Upper lobe of left lung (tissue), 6 donors: ENCODE data around the gene ZNF318. TPM values are rescaled to one million over a fixed set of nuclear protein-coding genes. Genes with fewer than 3 reads are reported as not detected.
A peak's percentile ranks its signal among the peaks of the same experiment; 100 is the strongest.
"Not testable (repeated sequence)": the region's sequence is repeated elsewhere in the genome, so short reads cannot be mapped to it uniquely, and the experiment has no call there.

Experiments used
- ATAC-seq, 2 donors: fragments of 200-7000 bp; cut with Tn5 transposase; one replicate each; pipeline ENCODE4 v1.9.1; 2022; ENCODE audit warnings: mild to moderate bottlenecking in 2 of 2, moderate library complexity in 2 of 2; ENCODE audit not compliant: low FRiP score in 2 of 2
- DNase-seq, 2 donors: peaks; one replicate each; pipeline ENCODE4 v3.0.0-alpha.2; 2019 to 2020
- H3K27ac ChIP-seq, 4 donors: fragments of 200-600 bp; sonication (generic); one replicate each; pipeline ENCODE4 v1.5.1; 2016 to 2019
- H3K27me3 ChIP-seq, 4 donors: fragments of 200-600 bp; sonication (generic); one replicate each; pipeline ENCODE4 v1.5.1; 2017 to 2019
- H3K36me3 ChIP-seq, 4 donors: fragments of 200-600 bp; sonication (generic); one replicate each; pipeline ENCODE4 v1.5.1; 2016 to 2019
- H3K4me1 ChIP-seq, 4 donors: fragments of 200-600 bp; sonication (generic); one replicate each; pipeline ENCODE4 v1.5.1; 2018 to 2019
- H3K4me3 ChIP-seq, 4 donors: fragments of 200-600 bp; sonication (generic); one replicate each; pipeline ENCODE4 v1.5.1; 2017 to 2019; ENCODE audit warnings: mild to moderate bottlenecking in 2 of 4, moderate library complexity in 1 of 4
- H3K9me3 ChIP-seq, 4 donors: fragments of 200-600 bp; sonication (generic); one replicate each; pipeline ENCODE4 v1.5.1; 2018 to 2019
- EP300 ChIP-seq, 4 donors: sonication (generic); formaldehyde crosslinking; IDR thresholded peaks; one replicate each; pipeline ENCODE4 v1.5.1; 2017; ENCODE audit warnings: antibody characterized with exemption in 4 of 4, control low read depth in 2 of 4
- POLR2A ChIP-seq, 4 donors: fragments of 450-650 bp; IDR thresholded peaks; one replicate each; pipeline ENCODE4 v1.5.1; 2016 to 2017; ENCODE audit warnings: antibody characterized with exemption in 4 of 4, mild to moderate bottlenecking in 2 of 4
- POLR2AphosphoS5 ChIP-seq, 2 donors: sonication (generic); formaldehyde crosslinking; IDR thresholded peaks; one replicate each; pipeline ENCODE4 v1.5.1; 2017; ENCODE audit warnings: antibody characterized with exemption in 2 of 2
- WGBS, 2 donors: methylation state at CpG; one replicate each; pipeline ENCODE4 v1.1.5; 2017 to 2018; 5-methylcytosine and 5-hydroxymethylcytosine counted together
- total RNA-seq, 6 donors: library from RNA; depleted of rRNA in 4 of 6; stranded (reverse); fragments of >200 nt in 4 of 6; gene quantifications; one replicate each; pipeline versions ENCODE4 v1.1.0 to v1.2.1, GENCODE V29; 2016 to 2021
- TF ChIP-seq, protein P1 (sequence below), 6 experiments: fragments of 450-650 bp in 4 of 6; fragments of 200-600 bp in 2 of 6; sonication (generic) in 2 of 6; IDR thresholded peaks; one replicate each; pipeline ENCODE4 v1.5.1; 2016 to 2019; ENCODE audit warnings: antibody characterized with exemption in 6 of 6
- donor health status: DM: no; HTN: no; CAD: no; lungs with moderate emphysema.
- donor health status: DM: no; HTN: yes; CAD: no; lungs with severe emphysema.

Gene ZNF318
- total RNA-seq, 6 donors from 2014 or later: 10.3 to 19.9 (median 15.3) TPM

DNA sequence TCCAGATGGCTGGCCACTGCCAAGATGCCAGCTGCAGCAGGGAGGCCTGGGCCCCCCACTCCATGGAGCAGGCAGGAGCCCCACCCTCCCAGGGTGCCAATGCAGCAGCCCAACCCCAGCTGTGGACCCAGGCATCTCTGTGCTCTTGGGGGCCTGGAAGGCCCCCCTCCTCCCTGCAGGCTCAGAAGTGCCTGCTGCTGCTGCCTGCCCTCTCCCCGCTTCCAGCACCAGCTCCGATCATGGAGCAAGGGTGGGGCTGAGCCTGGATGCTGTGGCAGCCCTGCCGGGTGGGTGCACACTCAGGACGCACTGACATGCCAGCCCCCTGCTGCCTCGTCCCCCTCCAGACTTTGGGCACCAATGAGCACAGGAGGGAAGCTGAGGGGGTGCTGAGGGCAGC lies 43.1 kb upstream of the ZNF318 start:
- no peaks in the 10 kb centered on the region for H3K4me1 ChIP-seq
- WGBS, 2 donors: 72% methylated on average over 5 of the region's 5 CpGs; no CpG with 5 or more reads in 1 of the 2 donors
- ATAC-seq: no peak
- no peaks in the 10 kb centered on the region for H3K36me3 ChIP-seq
- no peaks in the 10 kb centered on the region for H3K27me3 ChIP-seq
- TF ChIP-seq EP300 (IDR thresholded peaks at IDR 0.05): no peak
- TF ChIP-seq, protein P1, sequence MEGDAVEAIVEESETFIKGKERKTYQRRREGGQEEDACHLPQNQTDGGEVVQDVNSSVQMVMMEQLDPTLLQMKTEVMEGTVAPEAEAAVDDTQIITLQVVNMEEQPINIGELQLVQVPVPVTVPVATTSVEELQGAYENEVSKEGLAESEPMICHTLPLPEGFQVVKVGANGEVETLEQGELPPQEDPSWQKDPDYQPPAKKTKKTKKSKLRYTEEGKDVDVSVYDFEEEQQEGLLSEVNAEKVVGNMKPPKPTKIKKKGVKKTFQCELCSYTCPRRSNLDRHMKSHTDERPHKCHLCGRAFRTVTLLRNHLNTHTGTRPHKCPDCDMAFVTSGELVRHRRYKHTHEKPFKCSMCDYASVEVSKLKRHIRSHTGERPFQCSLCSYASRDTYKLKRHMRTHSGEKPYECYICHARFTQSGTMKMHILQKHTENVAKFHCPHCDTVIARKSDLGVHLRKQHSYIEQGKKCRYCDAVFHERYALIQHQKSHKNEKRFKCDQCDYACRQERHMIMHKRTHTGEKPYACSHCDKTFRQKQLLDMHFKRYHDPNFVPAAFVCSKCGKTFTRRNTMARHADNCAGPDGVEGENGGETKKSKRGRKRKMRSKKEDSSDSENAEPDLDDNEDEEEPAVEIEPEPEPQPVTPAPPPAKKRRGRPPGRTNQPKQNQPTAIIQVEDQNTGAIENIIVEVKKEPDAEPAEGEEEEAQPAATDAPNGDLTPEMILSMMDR (IDR thresholded peaks at IDR 0.05): no peak
- no peak for TF ChIP-seq POLR2AphosphoS5 (IDR thresholded peaks at IDR 0.05)
- TF ChIP-seq POLR2A (IDR thresholded peaks at IDR 0.05): no peak
- peak in 1 of 2 donors; percentile 58 for DNase-seq
- no peaks in the 10 kb centered on the region for H3K9me3 ChIP-seq
- no peak overlapping the region for H3K4me3 ChIP-seq
- no peak overlapping the region for H3K27ac ChIP-seq

DNA sequence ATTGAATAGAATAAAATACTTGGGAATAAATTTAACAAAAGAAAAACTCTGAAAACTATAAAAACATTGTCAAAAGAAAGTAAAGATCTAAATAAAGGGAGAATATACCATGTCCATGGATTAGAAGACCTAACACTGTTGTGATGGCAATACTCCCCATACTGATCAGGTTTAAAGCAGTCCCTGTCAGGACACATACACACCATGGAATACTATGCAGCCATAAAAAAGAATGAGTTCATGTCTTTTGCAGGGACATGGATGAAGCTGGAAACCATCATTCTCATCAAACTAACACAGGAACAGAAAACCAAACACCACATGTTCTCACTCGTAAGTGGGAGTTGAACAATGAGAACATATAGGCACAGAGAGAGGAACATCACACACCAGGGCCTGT lies 41.3 kb upstream of the ZNF318 start:
- 79 to 88% methylated on average over 1 of the region's 1 CpG for WGBS, 2 donors
- not testable (repeated sequence) for H3K27ac ChIP-seq, H3K4me3 ChIP-seq, H3K36me3 ChIP-seq, H3K4me1 ChIP-seq, ATAC-seq, DNase-seq, H3K9me3 ChIP-seq, H3K27me3 ChIP-seq

DNA sequence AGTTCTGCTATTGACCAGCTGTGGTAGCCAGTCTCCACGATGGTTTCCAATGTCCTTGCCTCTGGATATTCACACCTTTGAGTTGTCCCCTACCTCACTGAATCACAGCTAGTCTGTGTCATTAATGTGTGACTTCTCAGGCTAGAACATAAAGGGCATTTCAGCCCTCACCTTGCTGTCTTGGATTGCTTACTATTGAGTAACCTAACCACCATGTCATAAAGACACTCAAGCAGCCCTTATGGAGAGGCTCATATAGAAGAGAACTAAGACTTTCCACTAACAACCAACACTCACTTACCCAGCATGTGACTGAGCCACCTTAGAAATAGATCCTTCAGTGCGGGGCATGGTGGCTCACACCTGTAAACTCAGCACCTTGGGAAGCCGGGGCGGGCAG lies 38.8 kb upstream of the ZNF318 start:
- ATAC-seq: no peak
- 91 to 96% methylated on average over 4 of the region's 4 CpGs for WGBS, 2 donors
- no peak for DNase-seq
- Histone ChIP-seq H3K27me3 (no peaks in the 10 kb centered on the region), H3K4me3 (no peak overlapping the region), H3K27ac (no peak overlapping the region), H3K4me1 (no peaks in the 10 kb centered on the region), H3K9me3 (no peaks in the 10 kb centered on the region), H3K36me3 (peaks cover 0 to 4% (median 0%) of the 10 kb centered on the region in 4 donors)
- TF ChIP-seq POLR2A (IDR thresholded peaks at IDR 0.05): no peak
- TF ChIP-seq EP300 (IDR thresholded peaks at IDR 0.05): no peak
- no peak for TF ChIP-seq POLR2AphosphoS5 (IDR thresholded peaks at IDR 0.05)
- TF ChIP-seq, protein P1 (IDR thresholded peaks at IDR 0.05): no peak

DNA sequence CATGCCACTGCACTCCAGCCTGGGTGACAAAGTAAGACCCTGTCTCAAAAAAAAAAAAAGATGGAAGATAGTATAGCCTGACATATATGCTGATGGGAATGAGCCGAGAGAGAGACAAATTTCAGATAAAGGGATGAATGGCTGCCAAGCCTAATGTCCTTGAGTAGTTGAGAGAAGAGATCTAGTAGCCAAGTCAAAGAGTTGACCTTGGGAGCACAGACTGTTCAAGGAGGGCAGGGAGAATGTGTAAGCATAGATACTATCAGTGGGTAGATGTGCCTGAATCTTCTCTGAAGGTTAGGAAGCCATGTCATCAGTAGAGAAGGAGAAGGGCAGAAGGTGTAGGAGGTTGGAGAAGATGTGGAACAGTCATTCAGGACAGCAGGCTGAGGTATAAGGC lies 37.8 kb upstream of the ZNF318 start:
- Histone ChIP-seq H3K4me1 (no peaks in the 10 kb centered on the region), H3K27me3 (no peaks in the 10 kb centered on the region), H3K36me3 (peaks cover 0 to 4% (median 0%) of the 10 kb centered on the region in 4 donors), H3K27ac (no peak overlapping the region), H3K9me3 (no peaks in the 10 kb centered on the region), H3K4me3 (no peak overlapping the region)
- 75 to 85% methylated on average over 1 of the region's 1 CpG for WGBS, 2 donors
- TF ChIP-seq POLR2AphosphoS5 (IDR thresholded peaks at IDR 0.05): no peak
- TF ChIP-seq, protein P1 (IDR thresholded peaks at IDR 0.05): no peak
- TF ChIP-seq EP300 (IDR thresholded peaks at IDR 0.05): no peak
- no peak for TF ChIP-seq POLR2A (IDR thresholded peaks at IDR 0.05)
- ATAC-seq (no peak), DNase-seq (no peak)

DNA sequence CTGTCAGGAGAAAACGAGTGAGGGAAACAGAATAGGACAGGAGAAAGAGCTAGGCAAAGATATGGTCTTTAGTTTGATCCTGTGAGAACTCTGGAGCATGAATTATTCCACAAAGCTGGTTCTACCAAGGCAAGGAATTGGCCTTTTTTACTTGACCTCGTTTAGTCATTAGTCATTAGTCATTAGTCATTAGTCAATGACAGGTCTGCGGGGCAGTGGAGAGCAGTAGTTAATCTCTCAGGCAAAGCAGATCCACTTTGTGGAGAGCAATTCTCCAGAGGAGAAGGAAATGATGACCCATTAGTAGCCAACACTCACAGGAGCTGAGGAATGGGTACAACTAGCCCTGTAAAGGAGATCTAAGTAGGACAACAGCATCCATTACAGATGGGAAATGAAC lies 35.9 kb upstream of the ZNF318 start:
- no peak for DNase-seq

More for the DNA sequence above, 35.9 kb upstream of the ZNF318 start:
- WGBS, 2 donors: 54 to 62% methylated on average over 3 of the region's 3 CpGs
- Histone ChIP-seq H3K36me3 (peaks cover 0 to 4% (median 0%) of the 10 kb centered on the region in 4 donors), H3K4me1 (no peaks in the 10 kb centered on the region), H3K9me3 (no peaks in the 10 kb centered on the region), H3K4me3 (no peak overlapping the region), H3K27me3 (no peaks in the 10 kb centered on the region), H3K27ac (no peak overlapping the region)
- TF ChIP-seq, protein P1 (IDR thresholded peaks at IDR 0.05): no peak
- TF ChIP-seq POLR2AphosphoS5 (IDR thresholded peaks at IDR 0.05) (no peak), POLR2A (IDR thresholded peaks at IDR 0.05) (no peak), EP300 (IDR thresholded peaks at IDR 0.05) (no peak)
- no peak for ATAC-seq
